Ectodermal cell (in vitro differentiated cells): ENCODE measurements around the gene ASIC1.
"Not testable (repeated sequence)": the region's sequence is repeated elsewhere in the genome, so short reads cannot be mapped to it uniquely, and the experiment has no call there.

Experiments
- H3K27ac ChIP-seq: 2 replicates; pipeline ENCODE4 v1.7.0; 2013; ENCODE audit warnings: mild to moderate bottlenecking, low read depth, low read length; ENCODE audit not compliant: insufficient read depth, poor library complexity, severe bottlenecking
- H3K27me3 ChIP-seq: 2 replicates; pipeline ENCODE4 v1.7.0; 2013; ENCODE audit warnings: mild to moderate bottlenecking, low read length; ENCODE audit not compliant: insufficient read depth, control insufficient read depth, poor library complexity, severe bottlenecking
- H3K36me3 ChIP-seq: one replicate; pipeline ENCODE4 v1.7.0; 2013; ENCODE audit warnings: low read length; ENCODE audit not compliant: control insufficient read depth, insufficient read depth
- H3K4me1 ChIP-seq: one replicate; pipeline ENCODE4 v1.7.0; 2013; ENCODE audit warnings: low read length; ENCODE audit not compliant: control insufficient read depth, insufficient read depth
- H3K4me3 ChIP-seq: 2 replicates; pipeline ENCODE4 v1.7.0; 2013; ENCODE audit warnings: low read depth, low read length, control low read depth; ENCODE audit not compliant: insufficient read depth
- H3K9me3 ChIP-seq: 2 replicates; pipeline ENCODE4 v1.7.0; 2013; ENCODE audit warnings: mild to moderate bottlenecking, low read length, moderate library complexity; ENCODE audit not compliant: control insufficient read depth
- WGBS, 2 experiments: methylation state at CpG; one replicate each; pipeline ENCODE4 v1.1.7; 2013; ENCODE audit warnings: missing lambda C conversion rate in 2 of 2; 5-methylcytosine and 5-hydroxymethylcytosine counted together

The ASIC1 gene

GRCh38 chr12:50083301-50083700 is 25.9 kb downstream of the ASIC1 start:
- no peaks in the 10 kb centered on the region for H3K27me3 ChIP-seq
- H3K4me1 ChIP-seq = no peaks in the 10 kb centered on the region
- H3K9me3 ChIP-seq = no peaks in the 10 kb centered on the region
- H3K36me3 ChIP-seq = peaks cover 18% of the 10 kb centered on the region
- 93 to 100% methylated on average over 1 of the region's 1 CpG for WGBS, 2 experiments
- H3K27ac ChIP-seq = no peak overlapping the region
- H3K4me3 ChIP-seq = no peak overlapping the region

GRCh38 chr12:50084409-50084774 is 27.0 kb downstream of the ASIC1 start:
- Histone ChIP-seq H3K4me3 (peak overlapping the region; percentile 68), H3K27ac (peak overlapping the region; percentile 66), H3K36me3 (peaks cover 26% of the 10 kb centered on the region)
- not testable (repeated sequence) for H3K4me1 ChIP-seq, H3K9me3 ChIP-seq, H3K27me3 ChIP-seq
- 72 to 77% methylated on average over 6 to 7 of the region's 7 CpGs for WGBS, 2 experiments

DNA sequence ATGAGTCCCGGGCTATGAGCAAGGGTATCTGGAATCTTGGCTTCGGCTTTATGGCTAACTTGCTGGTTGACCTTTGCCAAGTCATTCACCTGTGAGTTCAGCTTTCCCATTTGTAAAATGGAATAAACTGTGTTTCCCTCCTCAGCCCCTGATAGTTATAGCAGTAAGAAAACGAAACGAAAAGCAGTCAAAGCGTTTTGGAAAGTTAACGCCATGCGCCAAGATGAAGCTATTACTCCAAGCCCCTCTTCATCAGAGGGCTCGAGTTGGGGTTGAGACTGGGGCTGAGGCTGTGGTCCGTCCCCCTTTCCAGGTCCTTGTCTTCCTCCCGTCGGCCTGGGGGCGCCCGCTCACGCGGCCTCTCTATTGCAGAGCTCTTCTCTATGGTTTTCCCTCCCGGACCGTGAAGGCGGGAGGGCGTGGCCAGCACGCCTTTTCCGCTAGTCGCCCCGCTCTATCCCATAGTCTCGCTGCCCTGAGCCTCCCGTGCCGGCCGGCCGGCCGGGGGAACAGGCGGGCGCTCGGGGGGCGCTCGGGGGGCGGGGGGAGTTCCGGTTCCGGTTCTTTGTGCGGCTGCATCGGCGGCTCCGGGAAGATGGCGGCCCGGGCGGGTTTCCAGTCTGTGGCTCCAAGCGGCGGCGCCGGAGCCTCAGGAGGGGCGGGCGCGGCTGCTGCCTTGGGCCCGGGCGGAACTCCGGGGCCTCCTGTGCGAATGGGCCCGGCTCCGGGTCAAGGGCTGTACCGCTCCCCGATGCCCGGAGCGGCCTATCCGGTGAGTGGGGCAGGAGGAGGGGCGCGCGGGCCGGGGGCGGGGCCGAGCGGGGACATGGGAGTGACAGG is 27.6 kb downstream of the ASIC1 start, which contains the start of gene SMARCD1:
Gene SMARCD1 (plus strand): TSS at position 568 of the 840 bp plus-strand sequence. CDS start 28 bp downstream, at position 596.
- H3K27ac ChIP-seq = peak within 1 kb of the TSS; percentile 95
- WGBS, 2 experiments = 1 to 2% methylated on average over 69 of the region's 69 CpGs
- H3K4me1 ChIP-seq = no peaks in the 10 kb centered on the region
- peaks cover 32% of the 10 kb centered on the region for H3K36me3 ChIP-seq
- no peaks in the 10 kb centered on the region for H3K27me3 ChIP-seq
- no peaks in the 10 kb centered on the region for H3K9me3 ChIP-seq
- H3K4me3 ChIP-seq = peak within 1 kb of the TSS; percentile 68

DNA sequence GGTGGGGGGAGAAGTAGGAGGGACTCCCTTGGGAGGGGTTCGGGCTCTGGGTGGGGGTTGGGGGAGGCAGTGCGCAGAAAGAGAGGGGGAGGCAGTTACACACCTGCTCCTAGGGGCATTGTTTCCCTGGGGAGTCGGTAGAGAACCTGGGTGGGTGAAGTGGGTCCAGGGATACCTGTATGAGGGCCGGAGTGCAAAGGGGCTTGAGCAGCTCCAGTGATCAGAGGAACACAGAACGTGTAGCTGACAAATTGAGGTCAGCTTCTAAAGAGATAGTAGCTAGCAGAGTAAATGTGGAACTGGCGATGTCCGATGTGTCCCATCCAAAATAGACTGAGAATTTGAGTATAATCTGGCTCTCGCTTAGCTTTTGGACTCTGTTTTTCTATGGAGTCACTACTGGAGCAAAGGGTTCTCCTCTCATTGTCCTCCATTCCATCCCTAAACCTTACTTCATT is 28.2 kb downstream of the ASIC1 start:
- Histone ChIP-seq H3K27ac (peak overlapping the region; percentile 95), H3K9me3 (no peaks in the 10 kb centered on the region), H3K4me3 (peak overlapping the region; percentile 68), H3K27me3 (no peaks in the 10 kb centered on the region), H3K36me3 (peaks cover 37% of the 10 kb centered on the region), H3K4me1 (no peaks in the 10 kb centered on the region)
- WGBS, 2 experiments = 26% methylated on average over 8 of the region's 8 CpGs

DNA sequence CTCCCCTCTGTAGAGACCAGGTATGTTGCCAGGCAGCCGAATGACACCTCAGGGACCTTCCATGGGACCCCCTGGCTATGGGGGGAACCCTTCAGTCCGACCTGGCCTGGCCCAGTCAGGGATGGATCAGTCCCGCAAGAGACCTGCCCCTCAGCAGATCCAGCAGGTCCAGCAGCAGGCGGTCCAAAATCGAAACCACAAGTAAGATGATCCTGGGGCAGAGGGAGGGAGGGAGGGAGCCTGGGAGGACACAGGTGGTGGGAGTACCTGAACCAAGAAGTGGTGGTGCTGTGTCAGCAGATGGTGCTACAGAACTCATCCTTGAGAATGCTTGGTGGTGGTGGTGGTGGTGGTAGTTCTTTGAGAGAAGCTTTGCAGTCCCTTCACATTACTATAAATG is 28.8 kb downstream of the ASIC1 start:
- H3K27me3 ChIP-seq = no peaks in the 10 kb centered on the region
- no peaks in the 10 kb centered on the region for H3K4me1 ChIP-seq
- no peak overlapping the region for H3K27ac ChIP-seq
- no peaks in the 10 kb centered on the region for H3K9me3 ChIP-seq
- peak overlapping the region; percentile 68 for H3K4me3 ChIP-seq
- WGBS, 2 experiments = 89 to 90% methylated on average over 5 of the region's 5 CpGs
- H3K36me3 ChIP-seq = peaks cover 42% of the 10 kb centered on the region

DNA sequence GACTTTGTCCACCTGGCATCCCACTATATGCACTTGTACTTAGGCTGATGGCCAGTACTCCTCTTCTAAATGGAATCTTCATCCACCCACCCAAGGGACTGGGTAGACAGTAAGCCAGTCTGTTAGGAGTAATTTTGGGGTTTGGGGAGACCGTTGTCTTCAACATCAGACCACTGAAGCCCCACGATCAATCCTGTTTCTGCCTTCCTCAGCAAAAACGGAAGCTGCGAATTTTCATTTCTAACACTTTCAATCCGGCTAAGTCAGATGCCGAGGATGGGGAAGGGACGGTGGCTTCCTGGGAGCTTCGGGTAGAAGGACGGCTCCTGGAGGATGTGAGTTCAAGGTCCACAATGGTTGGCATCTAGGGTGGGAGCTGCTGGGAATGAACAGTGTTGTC is 29.8 kb downstream of the ASIC1 start:
- Histone ChIP-seq H3K27me3 (no peaks in the 10 kb centered on the region), H3K9me3 (no peaks in the 10 kb centered on the region), H3K36me3 (peaks cover 52% of the 10 kb centered on the region), H3K27ac (no peak overlapping the region), H3K4me1 (no peaks in the 10 kb centered on the region), H3K4me3 (no peak overlapping the region)
- WGBS, 2 experiments = 95 to 97% methylated on average over 9 of the region's 9 CpGs

GRCh38 chr12:50087995-50088394 is 30.6 kb downstream of the ASIC1 start:
- peaks cover 58% of the 10 kb centered on the region for H3K36me3 ChIP-seq
- H3K9me3 ChIP-seq = no peaks in the 10 kb centered on the region
- H3K27ac ChIP-seq = no peak overlapping the region
- WGBS, 2 experiments = 90 to 95% methylated on average over 3 of the region's 3 CpGs
- H3K27me3 ChIP-seq = no peaks in the 10 kb centered on the region
- no peak overlapping the region for H3K4me3 ChIP-seq
- H3K4me1 ChIP-seq = no peaks in the 10 kb centered on the region

GRCh38 chr12:50088577-50089335 is 31.4 kb downstream of the ASIC1 start:
- Histone ChIP-seq H3K4me3 (no peak overlapping the region), H3K27ac (no peak overlapping the region), H3K9me3 (no peaks in the 10 kb centered on the region), H3K4me1 (no peaks in the 10 kb centered on the region), H3K36me3 (peaks cover 58% of the 10 kb centered on the region), H3K27me3 (no peaks in the 10 kb centered on the region)
- 67 to 72% methylated on average over 3 of the region's 3 CpGs for WGBS, 2 experiments

- H3K4me3 ChIP-seq = no peak overlapping the region
- WGBS, 2 experiments = 97% methylated on average over 7 of the region's 7 CpGs
- H3K27ac ChIP-seq = no peak overlapping the region
- no peaks in the 10 kb centered on the region for H3K27me3 ChIP-seq
- peaks cover 63% of the 10 kb centered on the region for H3K36me3 ChIP-seq
- no peaks in the 10 kb centered on the region for H3K4me1 ChIP-seq
- H3K9me3 ChIP-seq = no peaks in the 10 kb centered on the region
Observed at GRCh38 chr12:50089730-50090129, 32.3 kb downstream of the ASIC1 start.

DNA sequence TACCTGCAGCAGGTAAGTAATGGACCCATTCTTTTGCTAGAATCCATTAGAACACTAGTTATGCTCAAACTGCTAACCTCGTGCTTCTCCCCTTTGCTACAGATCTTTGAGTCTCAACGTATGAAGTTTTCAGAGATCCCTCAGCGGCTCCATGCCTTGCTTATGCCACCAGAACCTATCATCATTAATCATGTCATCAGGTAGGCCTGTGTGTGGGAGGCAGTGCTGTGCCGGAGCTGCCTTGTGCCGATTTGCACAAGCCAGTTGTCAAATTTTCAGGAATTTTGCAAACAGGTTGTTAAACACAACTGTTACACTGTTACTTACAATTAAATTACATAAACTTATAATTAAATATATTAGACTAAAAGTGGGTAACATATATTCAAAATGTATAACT is 33.0 kb downstream of the ASIC1 start:
- WGBS, 2 experiments = 92 to 96% methylated on average over 5 of the region's 5 CpGs
- no peaks in the 10 kb centered on the region for H3K27me3 ChIP-seq
- H3K36me3 ChIP-seq = peaks cover 69% of the 10 kb centered on the region
- no peak overlapping the region for H3K27ac ChIP-seq
- no peaks in the 10 kb centered on the region for H3K4me1 ChIP-seq
- no peak overlapping the region for H3K4me3 ChIP-seq
- no peaks in the 10 kb centered on the region for H3K9me3 ChIP-seq
